Breast epithelium (tissue), 4 donors: ENCODE results near the gene LYPD5. TPM values are rescaled to one million over a fixed set of nuclear protein-coding genes. Genes with fewer than 3 reads are reported as not detected.
"Not testable (repeated sequence)": the region's sequence is repeated elsewhere in the genome, so short reads cannot be mapped to it uniquely, and the experiment has no call there.

ENCODE experiments used
- DNase-seq, 2 donors: peaks; one replicate each; pipeline ENCODE4 v3.0.0-alpha.2; 2019; ENCODE audit warnings: low spot score in 2 of 2
- H3K27ac ChIP-seq, 2 donors: fragments of 200-600 bp; sonication (generic) in 1 of 2; one replicate each; pipeline ENCODE4 v1.5.1; 2016 to 2019; ENCODE audit warnings: mild to moderate bottlenecking in 1 of 2
- H3K27me3 ChIP-seq, 2 donors: fragments of 200-600 bp; sonication (generic) in 1 of 2; one replicate each; pipeline versions ENCODE4 v1.5.1 to v1.6.0; 2017 to 2019; ENCODE audit warnings: control low read depth in 1 of 2, mild to moderate bottlenecking in 1 of 2
- H3K36me3 ChIP-seq: fragments of 200-600 bp; one replicate; pipeline ENCODE4 v1.5.1; 2019
- H3K4me1 ChIP-seq, 2 donors: fragments of 200-600 bp; sonication (generic); one replicate each; pipeline ENCODE4 v1.5.1; 2016 to 2019; ENCODE audit warnings: control low read depth in 1 of 2
- H3K4me3 ChIP-seq, 3 donors: fragments of 200-600 bp; sonication (generic); 1 replicate in 2 of 3; 2 replicates in 1 of 3; pipeline ENCODE4 v1.5.1; 2016 to 2019; ENCODE audit warnings: mild to moderate bottlenecking in 3 of 3, moderate library complexity in 2 of 3
- H3K9me3 ChIP-seq, 2 donors: fragments of 200-600 bp; sonication (generic) in 1 of 2; one replicate each; pipeline ENCODE4 v1.5.1; 2016 to 2019; ENCODE audit warnings: control low read depth in 1 of 2
- CTCF ChIP-seq, 3 donors: fragments of 450-650 bp; IDR thresholded peaks; one replicate each; pipeline ENCODE4 v1.5.1; 2016 to 2017; ENCODE audit warnings: antibody characterized with exemption in 3 of 3, mild to moderate bottlenecking in 3 of 3, moderate library complexity in 3 of 3
- POLR2A ChIP-seq: fragments of 450-650 bp; IDR thresholded peaks from one replicate; pipeline ENCODE4 v1.6.1; 2016; ENCODE audit warnings: antibody characterized with exemption, mild to moderate bottlenecking, moderate library complexity
- POLR2AphosphoS5 ChIP-seq, 3 donors: sonication (generic); formaldehyde crosslinking; IDR thresholded peaks; one replicate each; pipeline ENCODE4 v1.6.1; 2017; ENCODE audit warnings: antibody characterized with exemption in 3 of 3
- intact Hi-C: fragments of 100-400 bp; cut with DNase I; formaldehyde crosslinking; loops from one replicate; pipeline ENCODE4 v1.15.1; 2023; ENCODE audit warnings: low total_unique reads
- total RNA-seq, 3 donors: library from RNA; depleted of rRNA; stranded (reverse); fragments of >200 nt; gene quantifications; one replicate each; pipeline ENCODE4 v1.1.0, GENCODE V29; 2016

Gene LYPD5
- total RNA-seq, 3 donors from 2014 or later = 0.48 to 7.2 (median 6.2) TPM

GRCh38 chr19:43775299-43775890, 26.9 kb downstream of the LYPD5 start:
- DNase-seq = no peak
- Histone ChIP-seq H3K4me1 (peaks cover 0 to 5% of the 10 kb centered on the region in 2 donors), H3K27ac (no peak overlapping the region)

GRCh38 chr19:43774940-43775258, 27.3 kb downstream of the LYPD5 start:
- H3K27me3 ChIP-seq, intact Hi-C loops, H3K36me3 ChIP-seq, H3K9me3 ChIP-seq, H3K4me1 ChIP-seq, DNase-seq: not testable (repeated sequence)
- peak overlapping the region in 1 of 2 donors; percentile 5 for H3K27ac ChIP-seq
- peak overlapping the region in 1 of 3 donors; percentile 53 for H3K4me3 ChIP-seq

More at GRCh38 chr19:43775299-43775890, 26.9 kb downstream of the LYPD5 start:
- H3K36me3 ChIP-seq = no peaks in the 10 kb centered on the region
- intact Hi-C loops = no loop called here
- H3K9me3 ChIP-seq = no peaks in the 10 kb centered on the region
- no peak overlapping the region for H3K4me3 ChIP-seq
- H3K27me3 ChIP-seq = no peaks in the 10 kb centered on the region
- TF ChIP-seq POLR2AphosphoS5 (IDR thresholded peaks at IDR 0.05) (no peak), CTCF (IDR thresholded peaks at IDR 0.05) (no peak), POLR2A (no peak)

GRCh38 chr19:43774103-43774939, 27.9 kb downstream of the LYPD5 start:
- DNase-seq = no peak
- H3K4me1 ChIP-seq = peaks cover 0 to 5% of the 10 kb centered on the region in 2 donors
- no peaks in the 10 kb centered on the region for H3K27me3 ChIP-seq
- TF ChIP-seq POLR2AphosphoS5 (IDR thresholded peaks at IDR 0.05) = no peak
- TF ChIP-seq POLR2A = no peak
- peak in 1 of 3 donors; percentile 16 for TF ChIP-seq CTCF (IDR thresholded peaks at IDR 0.05)
- H3K36me3 ChIP-seq = no peaks in the 10 kb centered on the region
- no peaks in the 10 kb centered on the region for H3K9me3 ChIP-seq
- intact Hi-C loops = no loop called here
- H3K4me3 ChIP-seq = peak overlapping the region; percentile 3 to 53 (median 13)
- H3K27ac ChIP-seq = peak overlapping the region in 1 of 2 donors; percentile 5

GRCh38 chr19:43773725-43774102, 28.5 kb downstream of the LYPD5 start:
- H3K4me1 ChIP-seq = peaks cover 0 to 5% of the 10 kb centered on the region in 2 donors
- no peak for DNase-seq
- no peaks in the 10 kb centered on the region for H3K36me3 ChIP-seq
- no peaks in the 10 kb centered on the region for H3K27me3 ChIP-seq
- H3K4me3 ChIP-seq = no peak overlapping the region
- intact Hi-C loops = no loop called here
- H3K9me3 ChIP-seq = no peaks in the 10 kb centered on the region
- no peak overlapping the region for H3K27ac ChIP-seq
- TF ChIP-seq CTCF (IDR thresholded peaks at IDR 0.05) (no peak), POLR2A (no peak), POLR2AphosphoS5 (IDR thresholded peaks at IDR 0.05) (no peak)

GRCh38 chr19:43769256-43769655, 33.0 kb downstream of the LYPD5 start:
- Histone ChIP-seq H3K4me1 (peaks cover 0 to 5% of the 10 kb centered on the region in 2 donors), H3K27me3 (no peaks in the 10 kb centered on the region), H3K9me3 (no peaks in the 10 kb centered on the region), H3K4me3 (no peak overlapping the region), H3K36me3 (no peaks in the 10 kb centered on the region), H3K27ac (peak overlapping the region; percentile 57 to 63)
- intact Hi-C loops = no loop called here
- no peak for DNase-seq
- no peak for TF ChIP-seq POLR2A
- TF ChIP-seq POLR2AphosphoS5 (IDR thresholded peaks at IDR 0.05) = no peak
- no peak for TF ChIP-seq CTCF (IDR thresholded peaks at IDR 0.05)
